ENCODE results near the gene RPS23.
"Not testable (repeated sequence)": the region's sequence is repeated elsewhere in the genome, so short reads cannot be mapped to it uniquely, and the experiment has no call there.

The RPS23 gene

DNA sequence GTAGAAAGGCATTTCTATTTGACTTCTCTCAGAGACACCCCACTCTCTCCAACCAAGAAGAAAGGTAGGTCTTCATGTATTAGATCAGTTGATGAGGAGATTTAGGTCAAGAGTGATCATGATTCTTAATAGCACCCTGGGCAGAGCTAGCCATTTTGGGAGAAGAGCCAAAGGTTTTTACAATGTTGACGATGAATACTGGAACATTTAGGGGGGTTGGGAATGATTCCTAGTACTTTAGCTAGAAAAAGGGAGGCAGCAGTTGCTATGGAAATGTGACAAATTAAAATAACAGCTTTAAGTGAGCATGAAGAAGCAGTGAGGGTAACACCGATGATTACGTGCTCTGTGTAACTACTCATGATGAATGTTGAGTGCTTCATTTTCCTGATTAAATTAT is 9.5 kb upstream of the RPS23 start:
- DNase-seq, result no peak

- no peak for DNase-seq
These were observed 7.1 kb upstream of the RPS23 start for GRCh38 chr5:82285206-82285605.

- no peak for DNase-seq
These were observed 5.7 kb upstream of the RPS23 start for GRCh38 chr5:82283893-82284292.

DNA sequence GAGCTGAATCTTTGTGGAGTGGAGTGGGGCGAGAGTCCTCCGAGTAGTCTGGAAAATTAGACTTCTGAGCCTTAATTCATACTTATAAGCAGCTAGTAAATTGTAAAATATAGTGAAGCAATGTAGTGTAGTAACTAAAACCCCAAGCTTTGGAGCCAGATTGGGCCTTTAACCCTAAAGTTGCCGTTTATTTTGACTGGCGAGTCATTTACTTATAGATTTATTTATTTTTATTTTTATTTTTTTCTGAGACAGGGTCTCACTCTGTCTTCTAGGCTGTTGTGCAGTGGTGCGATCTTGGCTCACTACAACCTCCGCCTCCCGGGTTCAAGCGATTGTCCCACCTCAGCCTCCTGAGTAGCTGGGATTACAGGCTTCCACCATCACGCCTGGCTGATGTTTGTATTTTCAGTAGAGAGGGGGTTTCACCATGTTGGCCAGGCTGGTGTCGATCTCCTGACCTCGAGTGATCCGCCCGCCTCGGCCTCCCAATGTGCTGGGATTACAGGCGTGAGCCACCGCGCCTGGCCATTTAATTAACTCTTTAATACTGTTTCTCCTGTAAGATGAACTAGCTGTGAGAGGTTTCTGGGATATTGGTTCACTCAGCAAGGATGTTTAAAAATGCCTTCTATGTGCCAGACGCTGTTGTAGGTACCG is 687 bp upstream of the RPS23 start:
- no peak for DNase-seq

DNA sequence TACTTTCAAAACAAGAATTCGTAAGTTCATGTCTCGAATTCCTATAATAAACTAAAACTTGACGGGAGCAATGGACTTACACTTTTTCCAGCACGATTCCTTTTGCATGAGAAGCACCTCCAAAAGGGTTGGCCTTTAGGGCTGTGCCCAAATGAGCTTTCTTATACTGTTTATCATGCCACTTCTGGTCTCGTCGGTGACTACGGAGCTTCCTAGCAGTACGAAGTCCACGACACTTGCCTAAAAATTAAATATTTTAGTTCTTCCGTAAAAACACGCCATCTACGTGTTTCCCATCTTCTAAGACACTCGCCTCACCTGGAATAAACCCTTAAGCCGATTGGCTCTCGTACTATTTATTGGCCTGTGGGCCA is 554 bp downstream of the RPS23 start:
- DNase-seq, result no peak

- no peak for DNase-seq
These were observed 1.1 kb downstream of the RPS23 start for GRCh38 chr5:82276800-82277612.

DNA sequence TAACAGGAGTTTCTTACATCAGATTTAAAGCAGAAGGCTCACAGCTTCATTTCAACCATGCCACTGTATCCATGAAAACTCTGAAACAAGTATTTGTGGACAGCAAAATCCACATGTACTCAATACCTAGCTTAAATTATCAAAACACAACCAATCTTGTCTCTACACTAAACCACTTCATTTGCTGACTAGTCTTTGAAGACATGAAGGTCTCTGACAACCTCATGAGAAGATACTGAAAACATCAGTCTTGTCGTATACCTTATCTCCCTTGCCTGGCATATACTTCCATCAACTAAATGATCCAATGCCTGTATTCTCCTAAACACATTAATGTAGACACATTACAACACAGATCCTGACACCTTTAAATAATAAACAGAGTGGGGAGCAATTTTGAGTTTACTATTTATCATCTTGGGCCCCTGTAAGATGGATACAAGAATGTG is 2.9 kb downstream of the RPS23 start:
- DNase-seq, result no peak

DNA sequence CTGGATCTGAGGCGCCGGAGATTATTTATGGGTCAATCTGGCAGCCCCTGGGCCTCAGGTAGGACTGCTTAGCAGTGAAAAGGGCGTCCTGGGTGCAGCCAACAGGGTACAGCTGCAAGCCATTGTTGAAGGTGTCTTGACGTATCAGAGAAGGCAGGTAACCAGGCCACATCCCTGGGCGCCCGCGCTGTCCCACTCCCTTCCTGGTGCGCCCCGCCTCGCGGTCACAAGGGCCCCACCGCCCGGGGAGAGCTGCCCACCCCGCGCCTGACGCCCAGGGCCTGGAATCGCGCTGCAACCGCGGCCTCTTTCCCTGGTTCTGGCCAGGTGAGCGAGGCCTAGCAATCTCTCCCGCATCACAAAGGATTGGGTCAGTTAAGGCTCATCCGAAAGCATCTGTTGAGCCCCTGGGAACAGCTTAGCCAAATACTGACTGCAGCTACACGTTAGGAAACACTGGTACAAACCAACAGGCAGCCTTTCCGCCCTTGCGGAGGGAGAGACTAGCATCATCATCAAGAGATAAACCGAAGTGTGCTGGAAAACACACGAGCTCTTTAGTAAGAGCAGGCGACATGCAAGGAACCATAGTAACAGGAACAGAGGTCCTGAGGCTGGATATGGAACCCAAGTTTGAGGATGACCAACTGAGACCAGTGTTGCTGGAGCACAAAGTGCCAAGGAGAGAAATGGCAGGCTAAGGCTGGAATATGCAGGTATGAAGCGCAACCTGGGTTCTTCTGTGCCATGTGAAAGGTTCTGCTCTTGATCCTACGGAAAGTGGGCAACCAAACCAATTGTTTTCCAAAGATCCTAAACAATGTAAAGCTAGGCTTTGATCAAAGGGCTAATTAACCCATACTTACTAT is 3.6 kb downstream of the RPS23 start:
- no peak for DNase-seq

DNA sequence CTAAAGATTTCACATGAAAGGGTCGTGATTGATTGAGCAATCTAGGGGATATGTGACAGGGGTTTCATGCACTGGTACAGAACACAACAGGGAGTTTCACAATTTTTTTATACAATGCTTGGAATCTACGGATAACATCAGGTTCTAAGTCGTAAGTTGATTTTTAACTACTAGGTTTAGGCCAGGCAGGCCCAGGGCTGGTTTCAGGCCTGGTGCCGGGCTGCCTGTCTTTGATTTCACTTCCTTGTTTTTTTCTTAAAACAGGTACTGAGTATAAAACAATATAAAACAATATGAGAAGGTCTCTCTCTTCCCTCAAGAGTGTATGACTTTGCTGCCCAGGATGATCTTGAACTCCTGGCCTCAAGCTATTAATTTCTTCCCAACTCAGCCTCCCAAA is 4.7 kb downstream of the RPS23 start:
- not testable (repeated sequence) for DNase-seq

- DNase-seq, result not testable (repeated sequence)
These were observed 5.4 kb downstream of the RPS23 start for GRCh38 chr5:82272571-82273356.

DNA sequence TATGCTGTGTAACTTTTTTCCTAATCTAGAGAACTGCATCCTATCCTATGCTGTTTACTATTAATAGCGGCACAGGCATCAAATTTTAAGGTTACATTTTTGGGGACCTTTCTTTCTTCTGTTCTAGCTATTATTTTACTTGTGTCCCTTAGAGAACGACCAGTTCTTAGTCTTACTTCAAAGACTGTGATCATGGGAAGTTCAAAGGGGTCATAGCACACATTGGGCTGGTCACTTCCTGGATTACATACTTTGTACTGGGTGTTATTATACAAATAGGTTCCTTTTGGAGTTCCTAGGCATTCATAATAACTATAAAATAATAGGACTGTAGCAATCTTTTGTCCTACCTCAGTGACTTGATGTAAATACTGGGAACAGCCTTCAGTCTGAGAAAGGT is 8.8 kb downstream of the RPS23 start:
- DNase-seq, result not testable (repeated sequence)

DNA sequence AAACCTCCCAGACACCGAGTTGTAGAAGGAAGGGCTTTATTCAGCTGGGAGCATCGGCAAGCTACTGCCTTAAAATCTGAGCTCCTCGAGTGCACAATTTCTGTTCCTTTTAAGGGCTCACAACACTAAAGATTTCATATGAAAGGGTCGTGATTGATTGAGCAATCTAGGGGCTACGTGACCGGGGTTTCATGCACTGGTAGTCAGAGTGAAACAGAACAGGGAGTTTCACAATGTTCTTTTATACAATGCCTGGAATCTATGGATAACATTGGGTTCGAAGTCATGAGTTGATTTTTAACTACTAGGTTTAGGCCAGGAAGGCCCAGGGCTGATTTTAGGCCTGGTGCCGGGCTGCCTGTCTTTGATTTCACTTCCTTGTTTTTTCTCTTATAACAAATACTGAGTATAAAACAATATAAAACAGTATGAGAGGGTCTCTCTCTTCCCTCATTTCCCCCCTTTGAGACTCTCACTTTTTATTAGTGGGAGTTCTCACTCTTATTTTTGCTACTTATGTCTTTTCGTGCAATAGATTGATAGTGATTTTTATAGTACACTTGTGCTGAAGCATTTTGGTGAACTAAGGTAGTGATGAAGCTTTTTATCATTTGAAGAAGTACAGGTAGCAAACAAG is 10.7 kb downstream of the RPS23 start:
- not testable (repeated sequence) for DNase-seq

- no peak for DNase-seq
These were observed 13.1 kb downstream of the RPS23 start for GRCh38 chr5:82265047-82265446.

DNA sequence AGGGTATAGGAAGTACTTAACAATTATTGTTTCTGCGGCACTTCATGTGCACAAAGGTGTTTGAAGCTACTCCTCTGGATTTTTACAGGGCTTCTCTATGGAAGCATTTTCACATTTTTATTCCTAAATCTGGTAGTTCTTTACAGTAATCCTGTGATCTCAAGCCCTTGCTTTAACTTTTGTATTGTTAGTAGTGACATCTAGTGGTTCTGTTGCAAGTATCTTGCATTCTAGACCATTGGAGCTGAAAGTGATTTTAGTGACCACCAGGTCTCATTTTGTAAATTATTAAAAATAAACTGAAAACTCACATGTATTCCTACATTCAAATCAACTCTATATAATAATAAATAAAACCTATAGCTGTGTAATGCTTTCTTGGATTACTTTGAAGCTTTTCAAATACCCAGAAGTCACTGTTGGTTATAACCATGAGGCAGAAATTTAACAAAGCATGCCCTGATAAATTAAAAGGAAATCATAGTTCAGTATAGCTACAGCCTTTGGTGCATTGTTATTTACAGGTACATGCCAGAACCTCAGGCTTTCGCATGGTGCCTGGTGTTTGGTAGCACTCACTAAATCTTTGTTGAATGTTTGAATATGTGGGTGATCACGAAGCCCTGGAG is 18.9 kb downstream of the RPS23 start:
- DNase-seq, result peak; percentile 27

DNA sequence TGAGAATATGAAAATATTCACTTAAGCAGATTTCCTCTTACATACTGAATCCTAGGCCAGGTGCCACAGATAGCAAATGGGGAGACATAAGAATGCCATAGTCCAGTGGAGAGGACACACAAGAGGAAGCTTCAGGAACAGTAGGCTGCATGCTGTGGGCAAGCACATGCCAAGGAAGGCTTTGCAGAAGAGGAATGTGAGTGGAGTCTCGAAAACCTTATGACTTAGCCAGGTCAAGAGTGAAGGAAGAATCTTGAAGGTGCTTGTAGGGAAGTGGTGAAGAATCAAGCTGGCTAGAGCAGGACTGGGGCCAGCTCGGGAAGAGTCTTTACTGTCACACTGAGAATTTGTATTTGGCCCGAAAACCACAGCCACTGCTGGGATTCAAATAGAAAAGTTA is 20.4 kb downstream of the RPS23 start:
- no peak for DNase-seq

- no peak for DNase-seq
These were observed 20.9 kb downstream of the RPS23 start for GRCh38 chr5:82257247-82257646.

DNA sequence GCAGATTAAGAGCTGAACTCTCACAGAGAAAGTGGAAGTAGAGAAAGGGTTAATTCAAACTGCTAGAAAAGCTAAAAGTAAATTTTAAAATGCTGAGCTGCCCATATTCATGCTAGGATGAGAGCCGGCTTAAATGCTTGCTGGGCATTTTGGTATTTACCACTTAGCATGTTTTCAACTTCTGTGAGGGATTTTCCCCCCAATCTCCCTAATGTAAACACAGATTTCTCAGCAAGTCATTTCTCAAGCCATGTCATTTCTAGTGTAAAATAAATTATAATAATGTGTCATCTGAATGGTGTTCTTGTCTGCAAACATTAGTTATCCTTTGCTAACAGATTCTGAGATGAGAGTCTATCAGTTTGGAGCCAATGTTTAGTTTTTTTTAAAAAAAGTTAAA is 22.3 kb downstream of the RPS23 start:
- no peak for DNase-seq

- no peak for DNase-seq
These were observed 25.4 kb downstream of the RPS23 start for GRCh38 chr5:82252744-82253143.

- DNase-seq, result no peak
These were observed 31.1 kb downstream of the RPS23 start for GRCh38 chr5:82246960-82247574.

GRCh38 chr5:82244854-82245635 is 33.1 kb downstream of the RPS23 start:
- no peak for DNase-seq
